H1 (cell line): ENCODE measurements around the gene INTS15. TPM values are rescaled to one million over a fixed set of nuclear protein-coding genes. Genes with fewer than 3 reads are reported as not detected.

ENCODE experiments used
- CTCF ChIA-PET: fragments of 300-600 bp; sonication (Branson Sonifier 250); formaldehyde crosslinking; loops from one replicate; lab custom pipeline; 2021; ENCODE audit not compliant: partially characterized antibody; lab: Charles Lee
- POLR2A ChIA-PET: fragments of 300-600 bp; sonication (Branson Sonifier 250); formaldehyde crosslinking; loops from one replicate; lab custom pipeline; 2021; ENCODE audit warnings: inconsistent platforms; ENCODE audit not compliant: partially characterized antibody; lab: Charles Lee
- DNase-seq, 2 experiments: peaks; one replicate each; pipeline versions ENCODE4 v3.0.0 to v3.0.0-alpha.2; 2010 to 2022; ENCODE audit warnings: low spot score in 2 of 2, low read depth in 1 of 2, mixed read lengths in 1 of 2
- FAIRE-seq: peaks from 2 replicates; lab custom pipeline; 2011; peaks lifted over from hg19 to GRCh38; lab: Jason Lieb, UNC
- H2AFZ ChIP-seq: 2 replicates; pipeline ENCODE4 v1.8.1; 2012; ENCODE audit warnings: low read length, inconsistent platforms
- H2AK5ac ChIP-seq: 2 replicates; pipeline ENCODE4 v1.6.1; 2013; ENCODE audit warnings: low read depth, low read length
- H2BK120ac ChIP-seq: replicated peaks from 2 replicates; pipeline ENCODE3; 2013; ENCODE audit warnings: low read depth, low read length, inconsistent platforms
- H2BK12ac ChIP-seq: 2 replicates; pipeline ENCODE4 v1.6.1; 2013; ENCODE audit warnings: low read depth, low read length
- H2BK15ac ChIP-seq: 2 replicates; pipeline ENCODE4 v1.6.1; 2013; ENCODE audit warnings: low read length
- H2BK20ac ChIP-seq: 2 replicates; pipeline ENCODE4 v1.6.1; 2013; ENCODE audit warnings: low read length
- H2BK5ac ChIP-seq: 2 replicates; pipeline ENCODE4 v1.6.1; 2013; ENCODE audit warnings: low read depth, low read length
- H3K14ac ChIP-seq: 2 replicates; pipeline ENCODE4 v1.6.1; 2013; ENCODE audit warnings: inconsistent platforms; ENCODE audit not compliant: insufficient read length
- H3K18ac ChIP-seq: 2 replicates; pipeline ENCODE4 v1.6.1; 2013; ENCODE audit warnings: low read length; ENCODE audit errors: extremely low read depth
- H3K23ac ChIP-seq: 2 replicates; pipeline ENCODE4 v1.6.1; 2013; ENCODE audit warnings: inconsistent platforms; ENCODE audit not compliant: insufficient read length
- H3K23me2 ChIP-seq: 2 replicates; pipeline ENCODE4 v1.6.1; 2013; ENCODE audit warnings: low read depth, low read length
- H3K27ac ChIP-seq: 2 replicates; pipeline ENCODE4 v1.6.1; 2011; ENCODE audit warnings: low read depth, low read length, inconsistent platforms
- H3K27me3 ChIP-seq, 4 experiments: replicated peaks in 1 of 4; 1 replicate in 1 of 4; 2 replicates in 3 of 4; pipeline versions ENCODE4 v1.6.1 to v1.8.1; 2011 to 2013; ENCODE audit warnings: low read length in 3 of 4, mild to moderate bottlenecking in 3 of 4, inconsistent platforms in 2 of 4, mixed read lengths in 2 of 4, moderate library complexity in 1 of 4; ENCODE audit not compliant: control insufficient read depth in 3 of 4, insufficient read depth in 3 of 4; ENCODE audit errors: extremely low read depth in 1 of 4
- H3K36me3 ChIP-seq, 4 experiments: 2 replicates each; pipeline versions ENCODE4 v1.6.1 to v1.8.1; 2011 to 2013; ENCODE audit warnings: mild to moderate bottlenecking in 4 of 4, low read length in 3 of 4, moderate library complexity in 2 of 4, control low read depth in 1 of 4, inconsistent platforms in 1 of 4; ENCODE audit not compliant: insufficient read depth in 4 of 4, control insufficient read depth in 2 of 4
- H3K4ac ChIP-seq: replicated peaks from 2 replicates; pipeline ENCODE3; 2013; ENCODE audit warnings: low read length, low read depth, mixed read lengths, inconsistent platforms; ENCODE audit not compliant: insufficient read length
- H3K4me1 ChIP-seq, 4 experiments: replicated peaks in 1 of 4; 1 replicate in 1 of 4; 2 replicates in 3 of 4; pipeline versions ENCODE4 v1.6.1 to v1.8.1; 2011 to 2013; ENCODE audit warnings: low read length in 3 of 4, inconsistent platforms in 2 of 4, mixed read lengths in 1 of 4; ENCODE audit not compliant: insufficient read depth in 4 of 4, control insufficient read depth in 3 of 4
- H3K4me2 ChIP-seq, 2 experiments: 2 replicates each; pipeline versions ENCODE4 v1.6.1 to v1.8.1; 2011 to 2013; ENCODE audit warnings: low read depth in 2 of 2, low read length in 2 of 2, control low read depth in 1 of 2, inconsistent platforms in 1 of 2, mild to moderate bottlenecking in 1 of 2; ENCODE audit not compliant: insufficient read depth in 1 of 2
- H3K4me3 ChIP-seq, 4 experiments: fragments of 200-600, 300-600 bp in 1 of 4; sonication (generic), shearing (Covaris generic), sonication (Bioruptor Twin) in 1 of 4; 2 replicates each; pipeline versions ENCODE4 v1.5.1 to v1.8.1; 2011 to 2016; ENCODE audit warnings: low read length in 4 of 4, low read depth in 3 of 4, control low read depth in 2 of 4, inconsistent platforms in 2 of 4, mild to moderate bottlenecking in 2 of 4, mixed read lengths in 1 of 4, moderate library complexity in 1 of 4; ENCODE audit not compliant: insufficient read depth in 2 of 4; ENCODE audit errors: extremely low read depth in 1 of 4
- H3K56ac ChIP-seq: replicated peaks from 2 replicates; pipeline ENCODE3; 2013; ENCODE audit warnings: low read depth, mild to moderate bottlenecking, mixed read lengths, low read length, inconsistent platforms; ENCODE audit not compliant: insufficient read length
- H3K79me1 ChIP-seq: 2 replicates; pipeline ENCODE4 v1.6.1; 2013; ENCODE audit warnings: low read depth, low read length, control low read depth
- H3K79me2 ChIP-seq, 2 experiments: 2 replicates each; pipeline versions ENCODE4 v1.6.1 to v1.8.1; 2012 to 2013; ENCODE audit warnings: low read length in 2 of 2, mild to moderate bottlenecking in 2 of 2, inconsistent platforms in 1 of 2; ENCODE audit not compliant: insufficient read depth in 2 of 2, control insufficient read depth in 1 of 2
- H3K9ac ChIP-seq, 4 experiments: replicated peaks in 1 of 4; 1 replicate in 1 of 4; 2 replicates in 3 of 4; pipeline versions ENCODE4 v1.6.1 to v1.8.1; 2011 to 2013; ENCODE audit warnings: low read depth in 3 of 4, low read length in 3 of 4, control low read depth in 2 of 4, mild to moderate bottlenecking in 2 of 4, moderate library complexity in 2 of 4, inconsistent platforms in 1 of 4; ENCODE audit errors: extremely low read depth in 1 of 4
- H3K9me3 ChIP-seq, 2 experiments: 2 replicates each; pipeline versions ENCODE4 v1.6.1 to v1.8.1; 2012 to 2013; ENCODE audit warnings: mild to moderate bottlenecking in 2 of 2, moderate library complexity in 2 of 2, control low read depth in 1 of 2, inconsistent platforms in 1 of 2, low read depth in 1 of 2, low read length in 1 of 2, mixed read lengths in 1 of 2; ENCODE audit not compliant: insufficient read depth in 2 of 2
- H4K20me1 ChIP-seq, 2 experiments: replicated peaks in 1 of 2; 2 replicates each; pipeline versions ENCODE3 to v1.8.1; 2011 to 2013; ENCODE audit warnings: inconsistent platforms in 2 of 2, low read length in 2 of 2, mild to moderate bottlenecking in 1 of 2; ENCODE audit not compliant: insufficient read depth in 2 of 2, control insufficient read depth in 1 of 2
- H4K5ac ChIP-seq: 2 replicates; pipeline ENCODE4 v1.6.1; 2013; ENCODE audit warnings: low read length, low read depth, mixed read lengths, inconsistent platforms; ENCODE audit not compliant: insufficient read length
- H4K8ac ChIP-seq: 2 replicates; pipeline ENCODE4 v1.8.0; 2013; ENCODE audit warnings: mild to moderate bottlenecking, moderate library complexity, low read length, inconsistent platforms; ENCODE audit not compliant: insufficient read depth; ENCODE audit errors: extremely low read depth
- H4K91ac ChIP-seq: replicated peaks from 2 replicates; pipeline ENCODE3; 2013; ENCODE audit warnings: low read length, mixed read lengths, inconsistent platforms; ENCODE audit not compliant: insufficient read length
- GTF2F1 ChIP-seq: IDR thresholded peaks from 2 replicates; pipeline ENCODE4 v1.6.1; 2012; ENCODE audit warnings: low read depth, low read length, improper control_type of control experiment, borderline replicate concordance
- POLR2A ChIP-seq, 2 experiments: IDR thresholded peaks; 1 replicate in 1 of 2; 2 replicates in 1 of 2; pipeline ENCODE4 v1.6.1; 2011; ENCODE audit warnings: low read depth in 2 of 2, low read length in 2 of 2, mild to moderate bottlenecking in 2 of 2; ENCODE audit errors: control extremely low read depth in 1 of 2
- RNF2 ChIP-seq: fragments of 200-900, 300-1000 bp; sonication (generic); IDR thresholded peaks from 2 replicates; pipeline ENCODE4 v1.7.1; 2016; ENCODE audit warnings: borderline replicate concordance, low read depth, mild to moderate bottlenecking, antibody characterized with exemption, low read length; ENCODE audit not compliant: poor library complexity, severe bottlenecking; ENCODE audit errors: missing control alignments
- RXRA ChIP-seq: IDR thresholded peaks from 2 replicates; pipeline ENCODE4 v1.6.1; 2011; ENCODE audit warnings: low read depth, mild to moderate bottlenecking, low read length, moderate library complexity; ENCODE audit not compliant: insufficient read depth
- TAF1 ChIP-seq: IDR thresholded peaks from 2 replicates; pipeline ENCODE4 v1.6.1; 2011; ENCODE audit warnings: mild to moderate bottlenecking, low read depth, low read length
- WGBS, 2 experiments: shearing (Covaris generic) in 1 of 2; methylation state at CpG; one replicate each; pipeline versions ENCODE4 v1.1.6 to v1.1.7; 2013 to 2015; ENCODE audit warnings: low lambda C conversion rate in 2 of 2, mixed read lengths in 2 of 2, inconsistent platforms in 1 of 2, low coverage in 1 of 2, missing lambda C conversion rate in 1 of 2; ENCODE audit not compliant: insufficient replicate concordance in 2 of 2, insufficient coverage in 1 of 2, insufficient read length in 1 of 2; ENCODE audit errors: extremely low coverage in 1 of 2, missing lambda C conversion rate in 1 of 2; 5-methylcytosine and 5-hydroxymethylcytosine counted together
- polyA plus RNA-seq, 7 experiments: library from polyadenylated mRNA; depleted of rRNA in 3 of 7; stranded (reverse) in 5 of 7; unstranded in 2 of 7; fragments of >200 nt in 5 of 7; fragments of 200-250 nt in 2 of 7; gene quantifications; 1 replicate in 5 of 7; 2 replicates in 1 of 7; 4 replicates in 1 of 7; pipeline versions ENCODE4 v1.2.1 to v1.2.3, GENCODE V29; 2011 to 2013; ENCODE audit warnings: missing spikeins in 2 of 7, mixed read lengths in 2 of 7
- total RNA-seq: library from RNA; stranded (reverse); fragmentation: NEBNext Ultra II Directional; extraction: Animal tissue kit (Norgen Biotek cat#: 25700); gene quantifications from 2 replicates; pipeline ENCODE4 v1.2.1, GENCODE V29; 2021
- TF ChIP-seq, protein P1 (sequence below): IDR thresholded peaks from 2 replicates; pipeline ENCODE4 v1.6.1; 2012; ENCODE audit warnings: low read length, inconsistent platforms

The INTS15 gene
- total and polyA plus RNA-seq, 2 of the 8 experiments (the other 6 are each of a cell fraction or from before 2014, with no cell fraction given): 23.0 to 25.7 TPM

DNA sequence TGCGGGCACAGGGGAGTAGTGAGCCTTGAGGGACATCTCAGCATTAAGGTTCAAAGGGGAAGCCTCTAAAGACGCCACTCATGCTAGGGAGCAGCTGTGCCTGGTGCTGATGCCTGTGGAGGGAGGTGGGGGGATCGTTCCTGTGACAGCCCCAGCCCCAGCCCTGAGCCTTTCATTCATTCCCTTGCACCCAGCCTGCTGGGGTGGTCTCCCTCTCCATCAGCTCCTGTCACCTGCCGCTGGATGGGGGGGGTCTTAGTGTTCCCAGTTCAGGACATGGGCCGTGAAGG lies 58.9 kb downstream of the INTS15 start:
- FAIRE-seq: no peak

More for the DNA sequence above, 58.9 kb downstream of the INTS15 start:
- Histone ChIP-seq H4K8ac (peak overlapping the region; percentile 8; the same call in 1 of the 2 replicates), H2BK15ac (no peak overlapping the region), H4K91ac (no peak overlapping the region), H3K9ac (no peak overlapping the region), H3K27me3 (no peaks in the 10 kb centered on the region; a peak in 1 of 7 replicates), H3K4me3 (no peak overlapping the region), H2BK5ac (no peak overlapping the region), H2BK12ac (no peak overlapping the region), H3K14ac (no peak overlapping the region), H3K27ac (no peak overlapping the region), H3K4me1 (no peaks in the 10 kb centered on the region), H2BK20ac (no peak overlapping the region), H3K36me3 (peaks cover 0 to 24% (median 5%) of the 10 kb centered on the region in 4 experiments; a peak in 5 of 8 replicates), H2BK120ac (no peak overlapping the region), H3K4me2 (no peak overlapping the region), H2AK5ac (no peak overlapping the region), H3K23ac (no peak overlapping the region), H3K4ac (no peak overlapping the region), H4K5ac (no peak overlapping the region), H4K20me1 (peaks cover 0 to 2% of the 10 kb centered on the region in 2 experiments), H3K79me2 (no peaks in the 10 kb centered on the region), H3K56ac (no peak overlapping the region), H3K79me1 (no peaks in the 10 kb centered on the region; the same call in 1 of the 2 replicates), H3K18ac (no peak overlapping the region), H2AFZ (no peak overlapping the region), H3K23me2 (no peaks in the 10 kb centered on the region), H3K9me3 (no peaks in the 10 kb centered on the region; a peak in 1 of 4 replicates)
- DNase-seq: no peak
- POLR2A ChIA-PET: interaction anchor here (0.8 kb wide), 1 partner anchor 13 kb away, joined by 3 read pairs; no protein-coding TSS in a partner anchor
- TF ChIP-seq TAF1 (no peak), RXRA (no peak), POLR2A (IDR thresholded peaks at IDR 0.05; ENCODE audit: control extremely low read depth in 1 of 2, low read depth in 2 of 2, low read length in 2 of 2) (no peak), RNF2 (no peak), GTF2F1 (no peak)
- TF ChIP-seq, protein P1, sequence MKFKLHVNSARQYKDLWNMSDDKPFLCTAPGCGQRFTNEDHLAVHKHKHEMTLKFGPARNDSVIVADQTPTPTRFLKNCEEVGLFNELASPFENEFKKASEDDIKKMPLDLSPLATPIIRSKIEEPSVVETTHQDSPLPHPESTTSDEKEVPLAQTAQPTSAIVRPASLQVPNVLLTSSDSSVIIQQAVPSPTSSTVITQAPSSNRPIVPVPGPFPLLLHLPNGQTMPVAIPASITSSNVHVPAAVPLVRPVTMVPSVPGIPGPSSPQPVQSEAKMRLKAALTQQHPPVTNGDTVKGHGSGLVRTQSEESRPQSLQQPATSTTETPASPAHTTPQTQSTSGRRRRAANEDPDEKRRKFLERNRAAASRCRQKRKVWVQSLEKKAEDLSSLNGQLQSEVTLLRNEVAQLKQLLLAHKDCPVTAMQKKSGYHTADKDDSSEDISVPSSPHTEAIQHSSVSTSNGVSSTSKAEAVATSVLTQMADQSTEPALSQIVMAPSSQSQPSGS: no peak
- CTCF ChIA-PET: interaction anchor here (1.7 kb wide), 1 partner anchor 10 kb away, joined by 6 read pairs; no protein-coding TSS in a partner anchor
- WGBS, 2 experiments: 88% methylated on average over 5 of the region's 5 CpGs; no CpG with 5 or more reads in 1 of the 2 experiments
